Peyer's patch (tissue), 4 donors: ENCODE measurements around the gene BAHD1. TPM values are rescaled to one million over a fixed set of nuclear protein-coding genes. Genes with fewer than 3 reads are reported as not detected.

Experiments
- DNase-seq, 3 donors: peaks; one replicate each; pipeline ENCODE4 v3.0.0-alpha.2; 2017 to 2019
- H3K27ac ChIP-seq, 4 donors: fragments of 200-600 bp; sonication (generic); one replicate each; pipeline ENCODE4 v1.5.1; 2016 to 2019
- H3K27me3 ChIP-seq, 2 donors: fragments of 200-600 bp; sonication (generic); one replicate each; pipeline ENCODE4 v1.5.1; 2019
- H3K36me3 ChIP-seq, 3 donors: fragments of 200-600 bp; sonication (generic); one replicate each; pipeline ENCODE4 v1.5.1; 2016 to 2019
- H3K4me1 ChIP-seq, 4 donors: fragments of 200-600 bp; sonication (generic); one replicate each; pipeline ENCODE4 v1.5.1; 2016 to 2019
- H3K4me3 ChIP-seq, 4 donors: fragments of 200-600 bp; sonication (generic); 1 replicate in 3 of 4; 2 replicates in 1 of 4; pipeline ENCODE4 v1.5.1; 2016 to 2019; ENCODE audit warnings: mild to moderate bottlenecking in 1 of 4
- H3K9me3 ChIP-seq, 4 donors: fragments of 200-600 bp; sonication (generic); one replicate each; pipeline ENCODE4 v1.5.1; 2016 to 2019; ENCODE audit warnings: mild to moderate bottlenecking in 1 of 4
- CTCF ChIP-seq, 6 experiments: fragments of 450-650 bp in 4 of 6; fragments of 200-600 bp in 2 of 6; sonication (generic) in 1 of 6; IDR thresholded peaks; one replicate each; pipeline ENCODE4 v1.5.1; 2017 to 2019; ENCODE audit warnings: antibody characterized with exemption in 6 of 6, mild to moderate bottlenecking in 3 of 6, moderate library complexity in 1 of 6
- POLR2A ChIP-seq, 2 donors: fragments of 450-650 bp; IDR thresholded peaks; one replicate each; pipeline ENCODE4 v1.5.1; 2017; ENCODE audit warnings: antibody characterized with exemption in 2 of 2, mild to moderate bottlenecking in 2 of 2, moderate library complexity in 2 of 2
- total RNA-seq, 4 donors: library from RNA; depleted of rRNA; stranded (reverse); fragments of >200 nt; gene quantifications; one replicate each; pipeline ENCODE4 v1.1.0, GENCODE V29; 2016

The BAHD1 gene
- total RNA-seq, 4 donors from 2014 or later: 8.3 to 41.0 (median 31.4) TPM

- peak in 2 of 3 donors; percentile 77 to 87 for DNase-seq
- H3K4me1 ChIP-seq: peaks cover 0 to 23% (median 8%) of the 10 kb centered on the region in 4 donors
- H3K36me3 ChIP-seq: no peaks in the 10 kb centered on the region
- H3K27me3 ChIP-seq: no peaks in the 10 kb centered on the region
- no peaks in the 10 kb centered on the region for H3K9me3 ChIP-seq
- peak overlapping the region in 1 of 4 donors; percentile 57 for H3K27ac ChIP-seq
- TF ChIP-seq CTCF (IDR thresholded peaks at IDR 0.05): peak in 1 of 6 experiments; percentile 20
- TF ChIP-seq POLR2A (IDR thresholded peaks at IDR 0.05): no peak
- peak overlapping the region; percentile 38 to 65 (median 60) for H3K4me3 ChIP-seq
Measured at GRCh38 chr15:40511472-40512133, 70.8 kb downstream of the BAHD1 start.

GRCh38 chr15:40512440-40512839 lies 71.7 kb downstream of the BAHD1 start:
- peaks cover 0 to 15% (median 6%) of the 10 kb centered on the region in 4 donors for H3K4me1 ChIP-seq
- no peaks in the 10 kb centered on the region for H3K36me3 ChIP-seq
- no peaks in the 10 kb centered on the region for H3K27me3 ChIP-seq
- no peak overlapping the region for H3K27ac ChIP-seq
- H3K4me3 ChIP-seq: no peak overlapping the region
- peak in 1 of 3 donors; percentile 37 for DNase-seq
- H3K9me3 ChIP-seq: no peaks in the 10 kb centered on the region
- no peak for TF ChIP-seq POLR2A (IDR thresholded peaks at IDR 0.05)
- no peak for TF ChIP-seq CTCF (IDR thresholded peaks at IDR 0.05)

GRCh38 chr15:40513609-40514008 lies 72.9 kb downstream of the BAHD1 start:
- H3K9me3 ChIP-seq: no peaks in the 10 kb centered on the region
- TF ChIP-seq CTCF (IDR thresholded peaks at IDR 0.05) (no peak), POLR2A (IDR thresholded peaks at IDR 0.05) (no peak)
- H3K27me3 ChIP-seq: no peaks in the 10 kb centered on the region
- H3K27ac ChIP-seq: no peak overlapping the region
- no peaks in the 10 kb centered on the region for H3K36me3 ChIP-seq
- H3K4me1 ChIP-seq: peaks cover 0 to 14% (median 6%) of the 10 kb centered on the region in 4 donors
- DNase-seq: peak in 1 of 3 donors; percentile 9
- H3K4me3 ChIP-seq: no peak overlapping the region

- Histone ChIP-seq H3K9me3 (no peaks in the 10 kb centered on the region), H3K27ac (no peak overlapping the region), H3K4me3 (no peak overlapping the region), H3K27me3 (no peaks in the 10 kb centered on the region), H3K4me1 (peaks cover 0 to 10% (median 3%) of the 10 kb centered on the region in 4 donors), H3K36me3 (no peaks in the 10 kb centered on the region)
- DNase-seq: no peak
- TF ChIP-seq POLR2A (IDR thresholded peaks at IDR 0.05): no peak
- TF ChIP-seq CTCF (IDR thresholded peaks at IDR 0.05): no peak
Measured at GRCh38 chr15:40516322-40516721, 75.6 kb downstream of the BAHD1 start.

Other genes with a start within 250 kb of the BAHD1 start
- gene PAK6, start 201.9 kb upstream of the BAHD1 start, total RNA-seq: 1 to 10 TPM in 2 of 4 donors, not detected in 2; 3.3 to 4.7 TPM
- not detected for gene ANKRD63, start 157.9 kb upstream of the BAHD1 start, total RNA-seq
- 100 to 1,000 TPM in 1 of 4 donors, 10 to 100 TPM in 3; 12.3 to 101 (median 15.7) TPM for gene PLCB2, start 133.0 kb upstream of the BAHD1 start, total RNA-seq
- 10 to 100 TPM in 1 of 4 donors, 1 to 10 TPM in 3; 6.2 to 10.7 (median 8.9) TPM for gene INAFM2, start 117.3 kb upstream of the BAHD1 start, total RNA-seq
- 10 to 100 TPM; 14.4 to 55.6 (median 37.7) TPM for gene CCDC9B, start 100.0 kb upstream of the BAHD1 start, total RNA-seq
- gene PHGR1, start 89.9 kb upstream of the BAHD1 start, total RNA-seq: 1,000 to 10,000 TPM in 3 of 4 donors, 100 to 1,000 TPM in 1; 519 to 6,265 (median 3,022) TPM
- gene DISP2, start 82.7 kb upstream of the BAHD1 start, total RNA-seq: 10 to 100 TPM in 1 of 4 donors, 1 to 10 TPM in 3; 1.7 to 27.5 (median 7.4) TPM
- gene KNSTRN, start 58.2 kb upstream of the BAHD1 start, total RNA-seq: 10 to 100 TPM in 1 of 4 donors, 1 to 10 TPM in 3; 4.7 to 63.5 (median 6.5) TPM
- gene IVD, start 35.2 kb upstream of the BAHD1 start, total RNA-seq: 10 to 100 TPM; 42.9 to 87.6 (median 71.1) TPM
- 1 to 10 TPM in 3 of 4 donors, under 1 TPM in 1; 0.83 to 3.5 (median 2.6) TPM for gene CHST14, start 30.0 kb downstream of the BAHD1 start, total RNA-seq
- gene CCDC32, start 124.1 kb downstream of the BAHD1 start, total RNA-seq: 10 to 100 TPM; 31.2 to 41.3 (median 32.2) TPM
- 10 to 100 TPM in 1 of 4 donors, 1 to 10 TPM in 3; 4.7 to 21.5 (median 6.8) TPM for gene RPUSD2, start 128.3 kb downstream of the BAHD1 start, total RNA-seq
- gene KNL1, start 153.3 kb downstream of the BAHD1 start, total RNA-seq: 10 to 100 TPM in 2 of 4 donors, 1 to 10 TPM in 2; 6.6 to 26.6 (median 12.8) TPM